ENCODE results near the gene DNAJB6. TPM values are rescaled to one million over a fixed set of nuclear protein-coding genes. Genes with fewer than 3 reads are reported as not detected.

Gene DNAJB6
- total RNA-seq, 1 experiment from 2014 or later, result 82.5 TPM

DNA sequence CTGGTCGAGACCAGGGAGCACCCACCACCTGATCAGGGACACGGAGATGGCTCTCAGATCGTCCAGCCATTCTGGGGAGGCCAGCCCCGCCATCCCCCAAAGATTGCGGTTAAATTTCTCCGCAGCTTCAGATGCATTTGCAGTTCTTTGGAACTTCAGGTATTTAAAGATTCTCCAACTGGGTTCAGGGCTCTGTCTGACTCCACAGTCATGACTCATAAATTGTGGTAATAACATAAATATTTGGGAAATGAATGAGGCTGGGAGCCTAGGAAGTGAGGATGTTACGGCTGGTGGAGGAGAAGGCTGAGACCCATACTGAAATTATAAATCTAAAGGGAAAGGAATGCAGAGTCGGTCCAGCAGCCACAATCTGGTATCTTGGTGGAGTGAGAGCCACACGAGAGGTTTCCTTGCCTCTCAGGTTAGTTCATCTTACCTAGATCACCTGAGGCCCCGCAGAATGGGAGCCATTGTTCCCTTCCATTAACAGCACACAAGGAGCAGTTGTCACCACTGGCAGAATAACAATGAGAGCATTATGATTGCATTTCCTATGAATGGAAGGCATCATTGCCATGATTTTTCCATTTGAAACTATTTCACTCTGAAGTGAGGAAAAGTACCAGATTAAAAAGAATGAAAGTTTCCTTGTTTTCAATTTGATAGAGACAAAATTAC, 26.7 kb upstream of the DNAJB6 start:
- Histone ChIP-seq H2AFZ (ENCODE audit: low read depth, low read length, poor library complexity, severe bottlenecking) (peak overlapping the region; percentile 41), H3K36me3 (ENCODE audit: control insufficient read depth in 1 of 2, insufficient read depth in 2 of 2, low read length in 2 of 2) (no peaks in the 10 kb centered on the region), H3K9me2 (ENCODE audit: insufficient read depth) (no peaks in the 10 kb centered on the region), H3K27ac (ENCODE audit: low read depth, low read length) (peak overlapping the region; percentile 86), H3K4me1 (ENCODE audit: control insufficient read depth in 1 of 2, insufficient read depth in 2 of 2, low read length in 2 of 2) (peaks cover 30 to 50% of the 10 kb centered on the region in 2 experiments), H3K9ac (ENCODE audit: low read length) (peak overlapping the region; percentile 71), H3K4me3 (replicated peaks in 1 of 2; ENCODE audit: low read depth in 1 of 2, low read length in 2 of 2) (peak overlapping the region; percentile 19 to 55), H3K4me2 (ENCODE audit: low read length) (peak overlapping the region; percentile 89), H3K9me3 (ENCODE audit: control insufficient read depth in 1 of 2, insufficient read depth in 1 of 2, low read depth in 1 of 2, low read length in 2 of 2) (no peaks in the 10 kb centered on the region), H3K27me3 (ENCODE audit: insufficient read depth, low read length) (no peaks in the 10 kb centered on the region), H3K79me2 (ENCODE audit: insufficient read depth, low read length) (no peaks in the 10 kb centered on the region), H4K20me1 (ENCODE audit: insufficient read depth) (no peaks in the 10 kb centered on the region)
- intact Hi-C loops (cut with micrococcal nuclease), result no loop called here
- DNase-seq (ENCODE audit: low read depth, low spot score) (peak; percentile 80), ATAC-seq (peak; percentile 75)
- POLR2A ChIA-PET, result no interaction called here
- CTCF ChIA-PET, result no interaction called here
- peak; percentile 79 for TF ChIP-seq SP1 (IDR thresholded peaks at IDR 0.05; ENCODE audit: low read depth)
- TF ChIP-seq CEBPB (IDR thresholded peaks at IDR 0.05; ENCODE audit: low read depth), result peak; percentile 43; the same call in 1 of the 2 replicates
- TF ChIP-seq JUND (IDR thresholded peaks at IDR 0.05), result peak; percentile 83
- peak; percentile 93 for TF ChIP-seq FOSL1 (IDR thresholded peaks at IDR 0.05; ENCODE audit: low read depth)
- TF ChIP-seq, protein P1, sequence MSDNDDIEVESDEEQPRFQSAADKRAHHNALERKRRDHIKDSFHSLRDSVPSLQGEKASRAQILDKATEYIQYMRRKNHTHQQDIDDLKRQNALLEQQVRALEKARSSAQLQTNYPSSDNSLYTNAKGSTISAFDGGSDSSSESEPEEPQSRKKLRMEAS (IDR thresholded peaks at IDR 0.05), result peak; percentile 16; the same call in 1 of the 2 replicates
- no peak for TF ChIP-seq RAD21 (IDR thresholded peaks at IDR 0.05; ENCODE audit: low read depth)
- no peak for TF ChIP-seq TCF7L2 (IDR thresholded peaks at IDR 0.05; ENCODE audit: borderline replicate concordance, extremely low read depth, insufficient read depth, insufficient read length)
- TF ChIP-seq YY1 (IDR thresholded peaks at IDR 0.05; ENCODE audit: extremely low read depth, insufficient replicate concordance, low read depth, low read length), result peak; percentile 4
- TF ChIP-seq EGR1 (IDR thresholded peaks at IDR 0.05; ENCODE audit: low read depth), result no peak
- 0 out of 2 replicates have a peak, but pooled peaks have one; percentile 28 for TF ChIP-seq CBX3 (IDR thresholded peaks at IDR 0.05; ENCODE audit: low read depth)
- TF ChIP-seq POLR2AphosphoS5 (IDR thresholded peaks at IDR 0.05; ENCODE audit: low read depth, low read length), result peak; percentile 35; the same call in 1 of the 2 replicates
- TF ChIP-seq, protein P2, sequence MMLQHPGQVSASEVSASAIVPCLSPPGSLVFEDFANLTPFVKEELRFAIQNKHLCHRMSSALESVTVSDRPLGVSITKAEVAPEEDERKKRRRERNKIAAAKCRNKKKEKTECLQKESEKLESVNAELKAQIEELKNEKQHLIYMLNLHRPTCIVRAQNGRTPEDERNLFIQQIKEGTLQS (IDR thresholded peaks at IDR 0.05), result no peak
- no TSS peak for BruUV-seq (replicated peaks)
- RAD21 ChIA-PET (ENCODE audit: low non-redundant PET in 1 of 2, low total read pairs in 2 of 2, uncharacterized antibody in 2 of 2, unreplicated experiment in 2 of 2), result no interaction called here
